K562 (cell line): ENCODE results near the gene PTPRM. TPM values are rescaled to one million over a fixed set of nuclear protein-coding genes. Genes with fewer than 3 reads are reported as not detected.
"Not testable (repeated sequence)": the region's sequence is repeated elsewhere in the genome, so short reads cannot be mapped to it uniquely, and the experiment has no call there.

Source experiments
- ATAC-seq: fragments of 200-7000 bp; cut with Tn5 transposase; 3 replicates; pipeline ENCODE4 v1.9.1; 2020; ENCODE audit warnings: moderate library complexity
- BruUV-seq: library from RNA; stranded (reverse); fragments of 400-500 nt; replicated peaks from 2 replicates; lab custom pipeline; 2021; lab: Mats Ljungman, UMichigan
- CTCF ChIA-PET: fragments of 300-600 bp; formaldehyde crosslinking; extraction: SDS; loops from one replicate; lab custom pipeline; 2021; ENCODE audit warnings: low intra/inter-chr PET ratio; lab: Yijun Ruan, JAX
- POLR2A ChIA-PET: fragments of 300-600, 350-650 bp; sonication (Branson Sonifier 250); formaldehyde crosslinking; extraction: SDS; loops from one replicate; lab custom pipeline; 2021; ENCODE audit warnings: antibody characterized with exemption, inconsistent platforms; lab: Yijun Ruan, JAX
- DNase-seq, 4 experiments: peaks; one replicate each; pipeline versions ENCODE4 v3.0.0 to v3.0.0-alpha.2; 2011 to 2018; ENCODE audit warnings: low spot score in 3 of 4, mixed read lengths in 3 of 4; ENCODE audit errors: extremely low read depth in 1 of 4
- FAIRE-seq: peaks from 2 replicates; lab custom pipeline; 2011; peaks lifted over from hg19 to GRCh38; lab: Jason Lieb, UNC
- H2AFZ ChIP-seq: 2 replicates; pipeline ENCODE4 v1.6.0; 2011; ENCODE audit warnings: low read depth, low read length, control low read depth, inconsistent platforms
- H3K27ac ChIP-seq: fragments of 200-600 bp; 3 replicates; pipeline ENCODE4 v1.8.0; 2011; ENCODE audit warnings: low read depth, mild to moderate bottlenecking, control low read depth, inconsistent platforms, low read length, moderate library complexity, mixed read lengths; ENCODE audit errors: extremely low read depth
- H3K27me3 ChIP-seq, 2 experiments: fragments of 300-600 bp in 1 of 2; 2 replicates in 1 of 2; 3 replicates in 1 of 2; pipeline versions ENCODE4 v1.6.0 to v1.8.0; 2011; ENCODE audit warnings: inconsistent platforms in 2 of 2, low read length in 2 of 2, mild to moderate bottlenecking in 1 of 2, mixed read lengths in 1 of 2, moderate library complexity in 1 of 2; ENCODE audit not compliant: control insufficient read depth in 2 of 2, insufficient read depth in 2 of 2
- H3K36me3 ChIP-seq: fragments of 300-600 bp; 3 replicates; pipeline ENCODE4 v1.8.0; 2011; ENCODE audit warnings: mild to moderate bottlenecking, low read length, inconsistent platforms; ENCODE audit not compliant: control insufficient read depth, insufficient read depth
- H3K4me1 ChIP-seq, 2 experiments: fragments of 200-600 bp in 1 of 2; replicated peaks in 1 of 2; 2 replicates in 1 of 2; 3 replicates in 1 of 2; pipeline versions ENCODE4 v1.5.1 to v1.8.0; 2011; ENCODE audit warnings: inconsistent platforms in 2 of 2, low read length in 2 of 2, mild to moderate bottlenecking in 1 of 2, mixed read lengths in 1 of 2, moderate library complexity in 1 of 2; ENCODE audit not compliant: control insufficient read depth in 2 of 2, insufficient read depth in 2 of 2
- H3K4me2 ChIP-seq: 2 replicates; pipeline ENCODE4 v1.6.1; 2011; ENCODE audit warnings: low read length, control low read depth, inconsistent platforms, mixed read lengths; ENCODE audit not compliant: insufficient read depth
- H3K4me3 ChIP-seq: fragments of 200-600 bp; sonication (generic), shearing (Covaris generic); 2 replicates; pipeline ENCODE4 v1.5.1; 2016; ENCODE audit warnings: control low read depth, inconsistent platforms
- H3K79me2 ChIP-seq: fragments of 200-600 bp; 3 replicates; pipeline ENCODE4 v1.8.0; 2011; ENCODE audit warnings: low read length, inconsistent platforms; ENCODE audit not compliant: control insufficient read depth, insufficient read depth
- H3K9ac ChIP-seq, 2 experiments: 2 replicates each; pipeline versions ENCODE4 v1.6.0 to v1.6.1; 2011; ENCODE audit warnings: low read depth in 2 of 2, low read length in 2 of 2, control low read depth in 1 of 2, inconsistent platforms in 1 of 2, mild to moderate bottlenecking in 1 of 2, mixed read lengths in 1 of 2; ENCODE audit not compliant: insufficient read depth in 1 of 2
- H3K9me1 ChIP-seq: one replicate; pipeline ENCODE4 v1.6.0; 2011; ENCODE audit warnings: inconsistent platforms, mild to moderate bottlenecking, low read length, moderate library complexity; ENCODE audit not compliant: control insufficient read depth, insufficient read depth
- H3K9me3 ChIP-seq: replicated peaks from 2 replicates; pipeline ENCODE4 v1.5.1; 2011; ENCODE audit warnings: low read depth, low read length, inconsistent platforms; ENCODE audit not compliant: control insufficient read depth, insufficient read depth
- H4K20me1 ChIP-seq: replicated peaks from 2 replicates; pipeline ENCODE4 v1.6.1; 2011; ENCODE audit warnings: low read length, inconsistent platforms, mixed read lengths; ENCODE audit not compliant: control insufficient read depth, insufficient read depth
- FOXA3 ChIP-seq, 2 experiments: fragments of 450-650 bp in 1 of 2; sonication (generic) in 1 of 2; formaldehyde crosslinking; IDR thresholded peaks in 1 of 2; conservative IDR thresholded peaks in 1 of 2; 2 replicates each; pipeline versions ENCODE4 v1.4.0 to v1.8.0; 2020 to 2022; ENCODE audit warnings: mild to moderate bottlenecking in 2 of 2, missing genetic modification reagents in 1 of 2
- MAFK ChIP-seq: IDR thresholded peaks from 2 replicates; pipeline ENCODE4 v1.6.1; 2011; ENCODE audit warnings: low read length, improper control_type of control experiment
- NR1H2 ChIP-seq: sonication (generic); formaldehyde crosslinking; IDR thresholded peaks from 2 replicates; pipeline ENCODE4 v1.4.0; 2020; ENCODE audit warnings: mild to moderate bottlenecking, missing genetic modification reagents
- NR3C1 ChIP-seq: sonication (generic); formaldehyde crosslinking; IDR thresholded peaks from 2 replicates; pipeline ENCODE4 v1.8.1; 2022; ENCODE audit warnings: missing genetic modification reagents
- SNIP1 ChIP-seq: fragments of 450-650 bp; IDR thresholded peaks from 2 replicates; pipeline ENCODE4 v1.7.1; 2017; ENCODE audit warnings: low read depth, mild to moderate bottlenecking
- WGBS: fragments of 100-300 bp; shearing (Covaris generic); methylation state at CpG from one replicate; pipeline ENCODE4 v1.1.6; 2016; ENCODE audit warnings: low coverage, mixed read lengths; ENCODE audit not compliant: insufficient coverage; ENCODE audit errors: missing lambda C conversion rate; 5-methylcytosine and 5-hydroxymethylcytosine counted together
- in situ Hi-C: fragments of 300-500 bp; cut with MboI; formaldehyde crosslinking; loops from 4 replicates; pipeline ENCODE4 v1.15.0; 2018; ENCODE audit warnings: inconsistent platforms, mixed read lengths
- intact Hi-C: fragments of 100-400 bp; cut with micrococcal nuclease; formaldehyde crosslinking; loops from 2 replicates; pipeline ENCODE4 v1.14.2; 2022
- polyA plus RNA-seq, 8 experiments: library from polyadenylated mRNA; depleted of rRNA in 4 of 8; stranded (reverse) in 5 of 8; unstranded in 3 of 8; fragments of >200 nt; fragmentation: Nextera tagmentation in 2 of 8; fragmentation: Illumina TruSeq in 1 of 8; extraction: Ambion mirVana in 2 of 8; extraction: Trizol in 1 of 8; gene quantifications; 2 replicates each; pipeline versions ENCODE4 v1.2.1 to v1.2.3, GENCODE V29; 2011 to 2014; ENCODE audit warnings: inconsistent platforms in 1 of 8, missing spikeins in 1 of 8
- total RNA-seq, 7 experiments: library from RNA; depleted of rRNA in 6 of 7; stranded (reverse); fragments of >200 nt in 6 of 7; fragmentation: Illumina TruSeq in 2 of 7; extraction: Trizol in 2 of 7; gene quantifications; 2 replicates each; pipeline versions ENCODE4 v1.2.1 to v1.2.3, GENCODE V29; 2011 to 2021; ENCODE audit warnings: low replicate concordance in 1 of 7
- TF ChIP-seq, protein P1 (sequence below): fragments of 250-450 bp; sonication (Bioruptor Pico); IDR thresholded peaks from 2 replicates; pipeline ENCODE4 v1.4.0; 2020; ENCODE audit warnings: mild to moderate bottlenecking, moderate library complexity

Gene PTPRM
- total and polyA plus RNA-seq, 9 of the 15 experiments (the other 6 are each of a cell fraction or from before 2014, with no cell fraction given): 0.03 to 0.16 (median 0.08) TPM; not detected in 3

DNA sequence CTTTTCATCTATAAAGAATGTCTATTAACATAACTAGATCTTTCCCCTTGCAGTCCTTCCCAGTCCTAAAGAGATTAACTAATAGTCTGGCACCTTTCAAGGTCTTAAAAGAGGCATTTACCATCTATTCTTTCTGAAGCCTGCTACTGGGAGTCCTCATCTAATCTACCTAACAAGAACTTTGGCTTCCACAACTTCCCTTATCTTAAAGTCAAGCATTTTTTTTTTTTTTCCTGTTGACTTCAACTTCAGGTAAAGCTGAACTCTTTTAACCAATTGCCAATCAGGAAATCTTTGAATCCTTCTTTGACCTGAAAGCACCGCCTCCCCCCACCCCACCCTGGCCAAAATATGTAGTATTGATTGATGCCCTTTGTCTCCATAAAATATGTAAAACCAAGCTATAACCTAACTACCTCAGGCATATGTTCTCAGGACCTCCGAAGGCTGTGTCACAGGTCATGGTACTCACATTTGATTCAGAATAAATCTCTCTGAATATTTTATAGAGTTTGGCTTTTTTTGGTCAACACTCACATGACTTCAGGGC lies 168.6 kb downstream of the PTPRM start (continued):
- TF ChIP-seq, protein P1, sequence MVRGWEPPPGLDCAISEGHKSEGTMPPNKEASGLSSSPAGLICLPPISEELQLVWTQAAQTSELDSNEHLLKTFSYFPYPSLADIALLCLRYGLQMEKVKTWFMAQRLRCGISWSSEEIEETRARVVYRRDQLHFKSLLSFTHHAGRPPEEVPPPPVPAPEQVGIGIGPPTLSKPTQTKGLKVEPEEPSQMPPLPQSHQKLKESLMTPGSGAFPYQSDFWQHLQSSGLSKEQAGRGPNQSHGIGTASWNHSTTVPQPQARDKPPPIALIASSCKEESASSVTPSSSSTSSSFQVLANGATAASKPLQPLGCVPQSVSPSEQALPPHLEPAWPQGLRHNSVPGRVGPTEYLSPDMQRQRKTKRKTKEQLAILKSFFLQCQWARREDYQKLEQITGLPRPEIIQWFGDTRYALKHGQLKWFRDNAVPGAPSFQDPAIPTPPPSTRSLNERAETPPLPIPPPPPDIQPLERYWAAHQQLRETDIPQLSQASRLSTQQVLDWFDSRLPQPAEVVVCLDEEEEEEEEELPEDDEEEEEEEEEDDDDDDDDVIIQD (CRISPR knock-in tag): no peak
- TF ChIP-seq NR1H2 (CRISPR knock-in tag) (no peak), SNIP1 (no peak), FOXA3 (CRISPR knock-in tag; conservative IDR thresholded peaks at IDR 0.05 in 1 of 2, IDR thresholded peaks at IDR 0.05 in 1 of 2) (no peak), MAFK (no peak), NR3C1 (CRISPR knock-in tag) (no peak)

GRCh38 chr18:7736526-7736925 lies 169.4 kb downstream of the PTPRM start:
- H3K4me2 ChIP-seq, H3K79me2 ChIP-seq, H3K4me1 ChIP-seq, H3K36me3 ChIP-seq, H3K9me3 ChIP-seq, H3K9me1 ChIP-seq, FAIRE-seq, POLR2A ChIA-PET, H4K20me1 ChIP-seq, DNase-seq, H2AFZ ChIP-seq, H3K27ac ChIP-seq, H3K9ac ChIP-seq, ATAC-seq, CTCF ChIA-PET, H3K27me3 ChIP-seq, BruUV-seq, H3K4me3 ChIP-seq, in situ Hi-C loops: not testable (repeated sequence)
- intact Hi-C loops: loop anchor here (10.0 kb wide), 1 partner anchor 58 kb away; no protein-coding TSS in a partner anchor
- 0% methylated on average over 6 of the region's 6 CpGs for WGBS
